H1 (cell line): ENCODE measurements around the gene RFPL1. TPM values are rescaled to one million over a fixed set of nuclear protein-coding genes. Genes with fewer than 3 reads are reported as not detected.

Experiments used
- CTCF ChIA-PET: fragments of 300-600 bp; sonication (Branson Sonifier 250); formaldehyde crosslinking; loops from one replicate; lab custom pipeline; 2021; ENCODE audit not compliant: partially characterized antibody; lab: Charles Lee
- POLR2A ChIA-PET: fragments of 300-600 bp; sonication (Branson Sonifier 250); formaldehyde crosslinking; loops from one replicate; lab custom pipeline; 2021; ENCODE audit warnings: inconsistent platforms; ENCODE audit not compliant: partially characterized antibody; lab: Charles Lee
- DNase-seq, 2 experiments: peaks; one replicate each; pipeline versions ENCODE4 v3.0.0 to v3.0.0-alpha.2; 2010 to 2022; ENCODE audit warnings: low spot score in 2 of 2, low read depth in 1 of 2, mixed read lengths in 1 of 2
- FAIRE-seq: peaks from 2 replicates; lab custom pipeline; 2011; peaks lifted over from hg19 to GRCh38; lab: Jason Lieb, UNC
- H2AFZ ChIP-seq: 2 replicates; pipeline ENCODE4 v1.8.1; 2012; ENCODE audit warnings: low read length, inconsistent platforms
- H2AK5ac ChIP-seq: 2 replicates; pipeline ENCODE4 v1.6.1; 2013; ENCODE audit warnings: low read depth, low read length
- H2BK120ac ChIP-seq: replicated peaks from 2 replicates; pipeline ENCODE3; 2013; ENCODE audit warnings: low read depth, low read length, inconsistent platforms
- H2BK12ac ChIP-seq: 2 replicates; pipeline ENCODE4 v1.6.1; 2013; ENCODE audit warnings: low read depth, low read length
- H2BK15ac ChIP-seq: 2 replicates; pipeline ENCODE4 v1.6.1; 2013; ENCODE audit warnings: low read length
- H2BK20ac ChIP-seq: 2 replicates; pipeline ENCODE4 v1.6.1; 2013; ENCODE audit warnings: low read length
- H2BK5ac ChIP-seq: 2 replicates; pipeline ENCODE4 v1.6.1; 2013; ENCODE audit warnings: low read depth, low read length
- H3K14ac ChIP-seq: 2 replicates; pipeline ENCODE4 v1.6.1; 2013; ENCODE audit warnings: inconsistent platforms; ENCODE audit not compliant: insufficient read length
- H3K18ac ChIP-seq: 2 replicates; pipeline ENCODE4 v1.6.1; 2013; ENCODE audit warnings: low read length; ENCODE audit errors: extremely low read depth
- H3K23ac ChIP-seq: 2 replicates; pipeline ENCODE4 v1.6.1; 2013; ENCODE audit warnings: inconsistent platforms; ENCODE audit not compliant: insufficient read length
- H3K23me2 ChIP-seq: 2 replicates; pipeline ENCODE4 v1.6.1; 2013; ENCODE audit warnings: low read depth, low read length
- H3K27ac ChIP-seq: 2 replicates; pipeline ENCODE4 v1.6.1; 2011; ENCODE audit warnings: low read depth, low read length, inconsistent platforms
- H3K27me3 ChIP-seq, 4 experiments: replicated peaks in 1 of 4; 1 replicate in 1 of 4; 2 replicates in 3 of 4; pipeline versions ENCODE4 v1.6.1 to v1.8.1; 2011 to 2013; ENCODE audit warnings: low read length in 3 of 4, mild to moderate bottlenecking in 3 of 4, inconsistent platforms in 2 of 4, mixed read lengths in 2 of 4, moderate library complexity in 1 of 4; ENCODE audit not compliant: control insufficient read depth in 3 of 4, insufficient read depth in 3 of 4; ENCODE audit errors: extremely low read depth in 1 of 4
- H3K36me3 ChIP-seq, 4 experiments: 2 replicates each; pipeline versions ENCODE4 v1.6.1 to v1.8.1; 2011 to 2013; ENCODE audit warnings: mild to moderate bottlenecking in 4 of 4, low read length in 3 of 4, moderate library complexity in 2 of 4, control low read depth in 1 of 4, inconsistent platforms in 1 of 4; ENCODE audit not compliant: insufficient read depth in 4 of 4, control insufficient read depth in 2 of 4
- H3K4ac ChIP-seq: replicated peaks from 2 replicates; pipeline ENCODE3; 2013; ENCODE audit warnings: low read length, low read depth, mixed read lengths, inconsistent platforms; ENCODE audit not compliant: insufficient read length
- H3K4me1 ChIP-seq, 4 experiments: replicated peaks in 1 of 4; 1 replicate in 1 of 4; 2 replicates in 3 of 4; pipeline versions ENCODE4 v1.6.1 to v1.8.1; 2011 to 2013; ENCODE audit warnings: low read length in 3 of 4, inconsistent platforms in 2 of 4, mixed read lengths in 1 of 4; ENCODE audit not compliant: insufficient read depth in 4 of 4, control insufficient read depth in 3 of 4
- H3K4me2 ChIP-seq, 2 experiments: 2 replicates each; pipeline versions ENCODE4 v1.6.1 to v1.8.1; 2011 to 2013; ENCODE audit warnings: low read depth in 2 of 2, low read length in 2 of 2, control low read depth in 1 of 2, inconsistent platforms in 1 of 2, mild to moderate bottlenecking in 1 of 2; ENCODE audit not compliant: insufficient read depth in 1 of 2
- H3K4me3 ChIP-seq, 4 experiments: fragments of 200-600, 300-600 bp in 1 of 4; sonication (generic), shearing (Covaris generic), sonication (Bioruptor Twin) in 1 of 4; 2 replicates each; pipeline versions ENCODE4 v1.5.1 to v1.8.1; 2011 to 2016; ENCODE audit warnings: low read length in 4 of 4, low read depth in 3 of 4, control low read depth in 2 of 4, inconsistent platforms in 2 of 4, mild to moderate bottlenecking in 2 of 4, mixed read lengths in 1 of 4, moderate library complexity in 1 of 4; ENCODE audit not compliant: insufficient read depth in 2 of 4; ENCODE audit errors: extremely low read depth in 1 of 4
- H3K56ac ChIP-seq: replicated peaks from 2 replicates; pipeline ENCODE3; 2013; ENCODE audit warnings: low read depth, mild to moderate bottlenecking, mixed read lengths, low read length, inconsistent platforms; ENCODE audit not compliant: insufficient read length
- H3K79me1 ChIP-seq: 2 replicates; pipeline ENCODE4 v1.6.1; 2013; ENCODE audit warnings: low read depth, low read length, control low read depth
- H3K79me2 ChIP-seq, 2 experiments: 2 replicates each; pipeline versions ENCODE4 v1.6.1 to v1.8.1; 2012 to 2013; ENCODE audit warnings: low read length in 2 of 2, mild to moderate bottlenecking in 2 of 2, inconsistent platforms in 1 of 2; ENCODE audit not compliant: insufficient read depth in 2 of 2, control insufficient read depth in 1 of 2
- H3K9ac ChIP-seq, 4 experiments: replicated peaks in 1 of 4; 1 replicate in 1 of 4; 2 replicates in 3 of 4; pipeline versions ENCODE4 v1.6.1 to v1.8.1; 2011 to 2013; ENCODE audit warnings: low read depth in 3 of 4, low read length in 3 of 4, control low read depth in 2 of 4, mild to moderate bottlenecking in 2 of 4, moderate library complexity in 2 of 4, inconsistent platforms in 1 of 4; ENCODE audit errors: extremely low read depth in 1 of 4
- H3K9me3 ChIP-seq, 2 experiments: 2 replicates each; pipeline versions ENCODE4 v1.6.1 to v1.8.1; 2012 to 2013; ENCODE audit warnings: mild to moderate bottlenecking in 2 of 2, moderate library complexity in 2 of 2, control low read depth in 1 of 2, inconsistent platforms in 1 of 2, low read depth in 1 of 2, low read length in 1 of 2, mixed read lengths in 1 of 2; ENCODE audit not compliant: insufficient read depth in 2 of 2
- H4K20me1 ChIP-seq, 2 experiments: replicated peaks in 1 of 2; 2 replicates each; pipeline versions ENCODE3 to v1.8.1; 2011 to 2013; ENCODE audit warnings: inconsistent platforms in 2 of 2, low read length in 2 of 2, mild to moderate bottlenecking in 1 of 2; ENCODE audit not compliant: insufficient read depth in 2 of 2, control insufficient read depth in 1 of 2
- H4K5ac ChIP-seq: 2 replicates; pipeline ENCODE4 v1.6.1; 2013; ENCODE audit warnings: low read length, low read depth, mixed read lengths, inconsistent platforms; ENCODE audit not compliant: insufficient read length
- H4K8ac ChIP-seq: 2 replicates; pipeline ENCODE4 v1.8.0; 2013; ENCODE audit warnings: mild to moderate bottlenecking, moderate library complexity, low read length, inconsistent platforms; ENCODE audit not compliant: insufficient read depth; ENCODE audit errors: extremely low read depth
- H4K91ac ChIP-seq: replicated peaks from 2 replicates; pipeline ENCODE3; 2013; ENCODE audit warnings: low read length, mixed read lengths, inconsistent platforms; ENCODE audit not compliant: insufficient read length
- BCL11A ChIP-seq, 2 experiments: IDR thresholded peaks; one replicate each; pipeline ENCODE4 v1.6.1; 2011; ENCODE audit warnings: low read depth in 2 of 2, low read length in 2 of 2, mild to moderate bottlenecking in 2 of 2
- CHD2 ChIP-seq: IDR thresholded peaks from 2 replicates; pipeline ENCODE4 v1.6.1; 2012; ENCODE audit warnings: low read length, improper control_type of control experiment
- KDM4A ChIP-seq: IDR thresholded peaks from one replicate; pipeline ENCODE4 v1.7.1; 2012; ENCODE audit warnings: low read depth, mild to moderate bottlenecking, moderate library complexity, low read length, inconsistent platforms; ENCODE audit not compliant: severe bottlenecking
- NANOG ChIP-seq: IDR thresholded peaks from 2 replicates; pipeline ENCODE4 v1.6.1; 2011; ENCODE audit warnings: low read length, low read depth, mild to moderate bottlenecking, inconsistent platforms; ENCODE audit not compliant: insufficient read depth, poor library complexity, severe bottlenecking
- POU5F1 ChIP-seq: IDR thresholded peaks from 2 replicates; pipeline ENCODE4 v1.6.1; 2011; ENCODE audit warnings: low read depth, mild to moderate bottlenecking, low read length, moderate library complexity
- RBBP5 ChIP-seq: IDR thresholded peaks from 2 replicates; pipeline ENCODE4 v1.7.1; 2012; ENCODE audit warnings: low read depth, mild to moderate bottlenecking, inconsistent platforms, low read length, moderate library complexity, borderline replicate concordance
- SRF ChIP-seq: IDR thresholded peaks from 2 replicates; pipeline ENCODE4 v1.6.1; 2011; ENCODE audit warnings: mild to moderate bottlenecking, low read depth, low read length, moderate library complexity
- TAF1 ChIP-seq: IDR thresholded peaks from 2 replicates; pipeline ENCODE4 v1.6.1; 2011; ENCODE audit warnings: mild to moderate bottlenecking, low read depth, low read length
- WGBS, 2 experiments: shearing (Covaris generic) in 1 of 2; methylation state at CpG; one replicate each; pipeline versions ENCODE4 v1.1.6 to v1.1.7; 2013 to 2015; ENCODE audit warnings: low lambda C conversion rate in 2 of 2, mixed read lengths in 2 of 2, inconsistent platforms in 1 of 2, low coverage in 1 of 2, missing lambda C conversion rate in 1 of 2; ENCODE audit not compliant: insufficient replicate concordance in 2 of 2, insufficient coverage in 1 of 2, insufficient read length in 1 of 2; ENCODE audit errors: extremely low coverage in 1 of 2, missing lambda C conversion rate in 1 of 2; 5-methylcytosine and 5-hydroxymethylcytosine counted together
- polyA plus RNA-seq, 7 experiments: library from polyadenylated mRNA; depleted of rRNA in 3 of 7; stranded (reverse) in 5 of 7; unstranded in 2 of 7; fragments of >200 nt in 5 of 7; fragments of 200-250 nt in 2 of 7; gene quantifications; 1 replicate in 5 of 7; 2 replicates in 1 of 7; 4 replicates in 1 of 7; pipeline versions ENCODE4 v1.2.1 to v1.2.3, GENCODE V29; 2011 to 2013; ENCODE audit warnings: missing spikeins in 2 of 7, mixed read lengths in 2 of 7
- total RNA-seq: library from RNA; stranded (reverse); fragmentation: NEBNext Ultra II Directional; extraction: Animal tissue kit (Norgen Biotek cat#: 25700); gene quantifications from 2 replicates; pipeline ENCODE4 v1.2.1, GENCODE V29; 2021

The RFPL1 gene
- total and polyA plus RNA-seq, 2 of the 8 experiments (the other 6 are each of a cell fraction or from before 2014, with no cell fraction given) = not detected

DNA sequence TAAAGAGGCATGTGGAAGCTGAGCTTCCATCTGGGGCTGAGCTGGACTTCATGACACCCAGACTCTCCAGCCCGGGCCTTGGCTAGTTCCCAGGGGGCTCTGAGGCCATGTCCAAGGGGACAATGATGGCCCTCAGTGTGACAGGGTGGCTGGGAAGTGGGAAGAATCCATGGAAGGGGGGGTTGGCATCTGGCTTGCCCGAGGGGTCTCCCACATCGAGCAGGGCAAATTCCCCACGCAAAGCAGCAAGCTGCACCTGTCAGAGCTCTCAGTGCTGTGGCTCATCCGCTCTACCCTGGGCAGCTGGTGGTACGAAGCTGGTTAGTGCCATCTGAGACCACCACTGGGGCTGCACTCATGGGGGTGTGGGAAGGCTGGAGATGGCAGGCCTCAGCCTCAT, 40.6 kb upstream of the RFPL1 start:
- DNase-seq (no peak), FAIRE-seq (no peak)
- no peak overlapping the region for H2BK15ac ChIP-seq
- H4K8ac ChIP-seq = no peak overlapping the region
- no peak overlapping the region for H2BK20ac ChIP-seq
- no peaks in the 10 kb centered on the region for H3K79me2 ChIP-seq
- no peaks in the 10 kb centered on the region for H3K36me3 ChIP-seq
- CTCF ChIA-PET = interaction anchor here (1.0 to 1.6 kb wide), 5 partner anchors 13 to 127 kb away, joined by 3 to 7 read pairs (median 4); no protein-coding TSS in a partner anchor
- H2AK5ac ChIP-seq = no peak overlapping the region
- TF ChIP-seq KDM4A = no peak
- no peak for TF ChIP-seq SRF
- no peak for TF ChIP-seq BCL11A (IDR thresholded peaks at IDR 0.05; ENCODE audit: low read depth in 2 of 2, low read length in 2 of 2)
- no peak for TF ChIP-seq NANOG
- no peak for TF ChIP-seq TAF1
- no peak for TF ChIP-seq POU5F1
- TF ChIP-seq CHD2 = no peak
- TF ChIP-seq RBBP5 = no peak
- H3K4me3 ChIP-seq = no peak overlapping the region
- H3K14ac ChIP-seq = no peak overlapping the region
- H2BK12ac ChIP-seq = no peak overlapping the region
- H3K4me1 ChIP-seq = no peaks in the 10 kb centered on the region
- no peaks in the 10 kb centered on the region for H3K23me2 ChIP-seq
- H3K9me3 ChIP-seq = no peaks in the 10 kb centered on the region
- H2BK5ac ChIP-seq = no peak overlapping the region
- no peak overlapping the region for H4K91ac ChIP-seq
- no peak overlapping the region for H3K18ac ChIP-seq
- H3K27ac ChIP-seq = no peak overlapping the region
- POLR2A ChIA-PET = interaction anchor here (1.3 kb wide), 1 partner anchor 9 kb away, joined by 4 read pairs; the partner anchor contains the start of gene AP1B1
- H3K4ac ChIP-seq = no peak overlapping the region
- no peak overlapping the region for H2AFZ ChIP-seq
- no peak overlapping the region for H3K9ac ChIP-seq
- no peaks in the 10 kb centered on the region for H3K27me3 ChIP-seq
- no peak overlapping the region for H3K4me2 ChIP-seq
- H4K20me1 ChIP-seq = no peaks in the 10 kb centered on the region
- H2BK120ac ChIP-seq = no peak overlapping the region
- 88% methylated on average over 6 of the region's 6 CpGs; no CpG with 5 or more reads in 1 of the 2 experiments for WGBS, 2 experiments
- no peak overlapping the region for H3K56ac ChIP-seq
- H3K79me1 ChIP-seq = no peaks in the 10 kb centered on the region
- no peak overlapping the region for H3K23ac ChIP-seq
- no peak overlapping the region for H4K5ac ChIP-seq
